Stimulated activated CD4-positive, alpha-beta T cell treated with anti-CD3 and anti-CD28 coated beads, Interleukin-15, amount 100 ng/mL, for 48 hours (primary cell): ENCODE measurements around the gene SLC18A2.

Experiments
- DNase-seq, 2 donors: peaks; one replicate each; pipeline ENCODE4 v3.0.0-alpha.2; 2020; ENCODE audit warnings: low read depth in 2 of 2

The SLC18A2 gene

DNA sequence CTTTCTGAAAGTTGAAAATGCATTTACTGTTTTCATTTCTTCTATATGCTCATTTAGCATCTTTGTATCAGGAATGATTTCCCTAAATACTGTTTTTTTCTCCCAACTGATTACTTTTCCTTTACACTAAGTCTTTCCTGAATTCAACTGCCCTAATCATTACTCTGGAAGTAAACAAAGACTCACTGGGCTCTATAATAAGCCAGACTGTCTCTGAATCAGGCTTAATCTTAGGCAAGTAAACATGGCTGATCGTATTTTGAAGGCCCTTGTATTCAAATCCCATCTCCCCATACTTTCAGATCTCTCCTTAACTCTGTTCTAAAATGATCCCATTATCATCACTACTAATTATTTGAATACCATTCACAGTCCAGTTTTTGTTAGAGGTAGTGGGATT is 72.7 kb downstream of the SLC18A2 start:
- no peak for DNase-seq

DNA sequence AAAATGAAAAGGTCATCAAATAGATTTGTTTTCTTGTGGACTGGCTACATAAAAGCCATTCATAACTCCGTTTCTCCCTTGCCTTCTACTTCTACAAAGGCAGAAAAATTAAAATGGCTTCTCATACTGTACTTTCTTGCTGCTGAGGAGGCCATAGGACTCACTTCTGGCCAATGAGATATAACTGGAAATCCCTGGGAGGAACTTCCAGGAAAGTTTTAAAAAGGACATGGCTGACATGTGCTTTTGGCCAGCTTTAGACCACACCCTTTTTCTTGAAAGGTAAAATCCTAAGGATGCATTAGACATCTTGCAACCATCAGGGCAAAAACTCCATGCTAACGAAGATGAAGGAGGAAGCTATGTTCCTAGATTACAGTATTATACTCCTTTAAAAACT is 75.8 kb downstream of the SLC18A2 start:
- no peak for DNase-seq

DNA sequence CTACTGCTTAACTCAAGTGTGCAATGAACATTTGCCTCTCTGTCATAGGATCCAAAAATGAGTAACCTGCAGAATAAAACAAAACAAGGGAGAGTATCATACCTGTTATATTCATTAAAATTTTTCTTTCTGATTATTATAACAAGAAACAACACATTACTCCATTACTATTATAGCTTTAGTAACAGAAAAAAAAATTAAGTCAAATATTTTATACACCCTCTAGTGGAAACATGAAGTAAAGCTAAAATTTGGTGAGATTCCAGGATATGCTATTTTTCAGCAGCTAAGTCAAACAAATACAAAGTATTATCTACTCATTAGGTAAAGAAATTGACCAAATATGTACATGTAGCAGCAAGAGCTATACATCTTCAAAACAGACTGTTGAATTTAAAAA is 78.0 kb downstream of the SLC18A2 start:
- DNase-seq = no peak

DNA sequence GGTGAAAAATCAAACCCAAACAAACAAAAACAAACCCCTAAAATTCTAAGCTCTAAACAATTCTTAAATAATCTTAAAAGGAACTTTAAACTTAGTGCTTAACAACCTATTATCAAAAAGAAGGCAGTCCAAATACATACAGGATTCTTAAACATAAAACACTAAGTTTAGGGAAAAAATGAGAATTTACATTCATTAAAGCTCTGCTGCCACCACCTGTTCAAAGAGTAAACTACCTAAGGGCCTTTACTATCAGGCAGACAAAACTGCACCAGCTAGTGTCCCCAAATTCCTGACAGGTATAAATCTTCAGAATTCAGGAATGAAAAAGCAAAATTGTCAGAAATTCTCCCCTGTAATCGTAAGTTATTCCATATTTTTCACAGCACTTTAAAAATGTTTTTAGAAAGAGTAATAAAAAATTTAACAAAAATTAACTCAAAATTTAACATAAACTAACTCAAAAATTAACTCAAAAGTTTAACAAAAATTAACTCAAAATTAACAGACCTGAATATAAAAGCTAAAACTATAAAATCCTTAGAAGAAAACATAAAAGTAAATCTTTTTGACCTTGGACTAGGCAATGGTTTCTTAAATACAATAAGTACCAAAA is 79.2 kb downstream of the SLC18A2 start:
- no peak for DNase-seq

DNA sequence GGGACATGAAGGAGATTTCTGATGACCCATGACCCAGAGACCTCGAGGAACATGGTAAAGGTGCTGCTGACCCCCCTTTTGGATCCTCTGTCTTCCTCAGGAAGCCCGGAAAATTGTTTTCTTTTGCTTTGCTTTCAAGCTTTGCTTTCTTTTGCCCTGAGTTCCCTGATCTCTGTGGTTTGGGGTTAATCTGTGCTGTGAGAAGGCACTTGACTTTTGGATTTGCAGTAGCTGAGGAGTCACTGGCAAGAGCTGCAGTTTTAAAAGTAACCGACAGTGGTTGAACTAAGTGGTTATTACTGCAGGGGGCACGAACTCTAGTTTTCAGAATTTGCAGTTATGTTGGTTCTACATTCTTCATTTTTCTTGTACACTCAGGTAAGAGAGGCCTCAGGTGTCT is 81.3 kb downstream of the SLC18A2 start:
- DNase-seq = no peak

DNA sequence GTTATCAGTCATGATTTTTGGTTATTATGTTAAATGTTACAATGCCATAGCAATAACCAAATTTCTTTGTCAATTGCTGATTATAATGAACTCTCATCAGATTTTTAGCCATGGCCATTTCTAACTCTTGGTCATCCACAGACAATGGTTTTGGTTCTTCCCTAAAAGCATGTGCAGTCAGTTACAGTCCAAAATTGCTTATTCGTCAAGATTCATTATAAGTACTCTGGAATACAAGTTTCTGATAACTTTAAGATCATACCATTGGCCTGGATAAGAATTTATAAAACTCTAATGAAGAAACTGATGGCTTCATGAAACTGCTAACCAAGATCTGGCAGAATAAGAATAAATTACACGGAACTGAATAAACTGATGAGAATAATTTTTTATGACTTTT is 83.5 kb downstream of the SLC18A2 start:
- no peak for DNase-seq

DNA sequence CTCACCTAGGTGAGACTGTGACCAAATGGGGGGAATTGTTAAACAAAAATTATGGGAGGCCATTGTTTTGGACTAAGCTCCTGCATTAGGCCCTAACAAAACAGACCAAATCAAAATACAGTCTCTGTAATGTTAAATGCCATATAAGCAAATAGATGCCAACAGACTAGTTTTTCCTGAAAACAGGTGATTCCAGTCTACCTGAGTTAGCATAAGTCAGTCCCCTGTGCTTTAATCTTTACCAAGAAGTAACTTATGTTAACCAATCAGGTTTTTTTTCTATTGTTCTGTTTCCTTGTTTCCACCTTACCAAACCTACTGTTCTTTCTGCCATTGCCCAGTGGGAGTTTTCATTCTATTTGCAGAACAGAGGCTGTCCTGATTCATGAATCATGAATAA is 86.3 kb downstream of the SLC18A2 start:
- DNase-seq = no peak
